H1 (cell line): Measurements from ENCODE around the gene P3H3. TPM values are rescaled to one million over a fixed set of nuclear protein-coding genes. Genes with fewer than 3 reads are reported as not detected.

Source experiments
- CTCF ChIA-PET: fragments of 300-600 bp; sonication (Branson Sonifier 250); formaldehyde crosslinking; loops from one replicate; lab custom pipeline; 2021; ENCODE audit not compliant: partially characterized antibody; lab: Charles Lee
- POLR2A ChIA-PET: fragments of 300-600 bp; sonication (Branson Sonifier 250); formaldehyde crosslinking; loops from one replicate; lab custom pipeline; 2021; ENCODE audit warnings: inconsistent platforms; ENCODE audit not compliant: partially characterized antibody; lab: Charles Lee
- DNase-seq, 2 experiments: peaks; one replicate each; pipeline versions ENCODE4 v3.0.0 to v3.0.0-alpha.2; 2010 to 2022; ENCODE audit warnings: low spot score in 2 of 2, low read depth in 1 of 2, mixed read lengths in 1 of 2
- FAIRE-seq: peaks from 2 replicates; lab custom pipeline; 2011; peaks lifted over from hg19 to GRCh38; lab: Jason Lieb, UNC
- H2AFZ ChIP-seq: 2 replicates; pipeline ENCODE4 v1.8.1; 2012; ENCODE audit warnings: low read length, inconsistent platforms
- H2AK5ac ChIP-seq: 2 replicates; pipeline ENCODE4 v1.6.1; 2013; ENCODE audit warnings: low read depth, low read length
- H2BK120ac ChIP-seq: replicated peaks from 2 replicates; pipeline ENCODE3; 2013; ENCODE audit warnings: low read depth, low read length, inconsistent platforms
- H2BK12ac ChIP-seq: 2 replicates; pipeline ENCODE4 v1.6.1; 2013; ENCODE audit warnings: low read depth, low read length
- H2BK15ac ChIP-seq: 2 replicates; pipeline ENCODE4 v1.6.1; 2013; ENCODE audit warnings: low read length
- H2BK20ac ChIP-seq: 2 replicates; pipeline ENCODE4 v1.6.1; 2013; ENCODE audit warnings: low read length
- H2BK5ac ChIP-seq: 2 replicates; pipeline ENCODE4 v1.6.1; 2013; ENCODE audit warnings: low read depth, low read length
- H3K14ac ChIP-seq: 2 replicates; pipeline ENCODE4 v1.6.1; 2013; ENCODE audit warnings: inconsistent platforms; ENCODE audit not compliant: insufficient read length
- H3K18ac ChIP-seq: 2 replicates; pipeline ENCODE4 v1.6.1; 2013; ENCODE audit warnings: low read length; ENCODE audit errors: extremely low read depth
- H3K23ac ChIP-seq: 2 replicates; pipeline ENCODE4 v1.6.1; 2013; ENCODE audit warnings: inconsistent platforms; ENCODE audit not compliant: insufficient read length
- H3K23me2 ChIP-seq: 2 replicates; pipeline ENCODE4 v1.6.1; 2013; ENCODE audit warnings: low read depth, low read length
- H3K27ac ChIP-seq: 2 replicates; pipeline ENCODE4 v1.6.1; 2011; ENCODE audit warnings: low read depth, low read length, inconsistent platforms
- H3K27me3 ChIP-seq, 4 experiments: replicated peaks in 1 of 4; 1 replicate in 1 of 4; 2 replicates in 3 of 4; pipeline versions ENCODE4 v1.6.1 to v1.8.1; 2011 to 2013; ENCODE audit warnings: low read length in 3 of 4, mild to moderate bottlenecking in 3 of 4, inconsistent platforms in 2 of 4, mixed read lengths in 2 of 4, moderate library complexity in 1 of 4; ENCODE audit not compliant: control insufficient read depth in 3 of 4, insufficient read depth in 3 of 4; ENCODE audit errors: extremely low read depth in 1 of 4
- H3K36me3 ChIP-seq, 4 experiments: 2 replicates each; pipeline versions ENCODE4 v1.6.1 to v1.8.1; 2011 to 2013; ENCODE audit warnings: mild to moderate bottlenecking in 4 of 4, low read length in 3 of 4, moderate library complexity in 2 of 4, control low read depth in 1 of 4, inconsistent platforms in 1 of 4; ENCODE audit not compliant: insufficient read depth in 4 of 4, control insufficient read depth in 2 of 4
- H3K4ac ChIP-seq: replicated peaks from 2 replicates; pipeline ENCODE3; 2013; ENCODE audit warnings: low read length, low read depth, mixed read lengths, inconsistent platforms; ENCODE audit not compliant: insufficient read length
- H3K4me1 ChIP-seq, 4 experiments: replicated peaks in 1 of 4; 1 replicate in 1 of 4; 2 replicates in 3 of 4; pipeline versions ENCODE4 v1.6.1 to v1.8.1; 2011 to 2013; ENCODE audit warnings: low read length in 3 of 4, inconsistent platforms in 2 of 4, mixed read lengths in 1 of 4; ENCODE audit not compliant: insufficient read depth in 4 of 4, control insufficient read depth in 3 of 4
- H3K4me2 ChIP-seq, 2 experiments: 2 replicates each; pipeline versions ENCODE4 v1.6.1 to v1.8.1; 2011 to 2013; ENCODE audit warnings: low read depth in 2 of 2, low read length in 2 of 2, control low read depth in 1 of 2, inconsistent platforms in 1 of 2, mild to moderate bottlenecking in 1 of 2; ENCODE audit not compliant: insufficient read depth in 1 of 2
- H3K4me3 ChIP-seq, 4 experiments: fragments of 200-600, 300-600 bp in 1 of 4; sonication (generic), shearing (Covaris generic), sonication (Bioruptor Twin) in 1 of 4; 2 replicates each; pipeline versions ENCODE4 v1.5.1 to v1.8.1; 2011 to 2016; ENCODE audit warnings: low read length in 4 of 4, low read depth in 3 of 4, control low read depth in 2 of 4, inconsistent platforms in 2 of 4, mild to moderate bottlenecking in 2 of 4, mixed read lengths in 1 of 4, moderate library complexity in 1 of 4; ENCODE audit not compliant: insufficient read depth in 2 of 4; ENCODE audit errors: extremely low read depth in 1 of 4
- H3K56ac ChIP-seq: replicated peaks from 2 replicates; pipeline ENCODE3; 2013; ENCODE audit warnings: low read depth, mild to moderate bottlenecking, mixed read lengths, low read length, inconsistent platforms; ENCODE audit not compliant: insufficient read length
- H3K79me1 ChIP-seq: 2 replicates; pipeline ENCODE4 v1.6.1; 2013; ENCODE audit warnings: low read depth, low read length, control low read depth
- H3K79me2 ChIP-seq, 2 experiments: 2 replicates each; pipeline versions ENCODE4 v1.6.1 to v1.8.1; 2012 to 2013; ENCODE audit warnings: low read length in 2 of 2, mild to moderate bottlenecking in 2 of 2, inconsistent platforms in 1 of 2; ENCODE audit not compliant: insufficient read depth in 2 of 2, control insufficient read depth in 1 of 2
- H3K9ac ChIP-seq, 4 experiments: replicated peaks in 1 of 4; 1 replicate in 1 of 4; 2 replicates in 3 of 4; pipeline versions ENCODE4 v1.6.1 to v1.8.1; 2011 to 2013; ENCODE audit warnings: low read depth in 3 of 4, low read length in 3 of 4, control low read depth in 2 of 4, mild to moderate bottlenecking in 2 of 4, moderate library complexity in 2 of 4, inconsistent platforms in 1 of 4; ENCODE audit errors: extremely low read depth in 1 of 4
- H3K9me3 ChIP-seq, 2 experiments: 2 replicates each; pipeline versions ENCODE4 v1.6.1 to v1.8.1; 2012 to 2013; ENCODE audit warnings: mild to moderate bottlenecking in 2 of 2, moderate library complexity in 2 of 2, control low read depth in 1 of 2, inconsistent platforms in 1 of 2, low read depth in 1 of 2, low read length in 1 of 2, mixed read lengths in 1 of 2; ENCODE audit not compliant: insufficient read depth in 2 of 2
- H4K20me1 ChIP-seq, 2 experiments: replicated peaks in 1 of 2; 2 replicates each; pipeline versions ENCODE3 to v1.8.1; 2011 to 2013; ENCODE audit warnings: inconsistent platforms in 2 of 2, low read length in 2 of 2, mild to moderate bottlenecking in 1 of 2; ENCODE audit not compliant: insufficient read depth in 2 of 2, control insufficient read depth in 1 of 2
- H4K5ac ChIP-seq: 2 replicates; pipeline ENCODE4 v1.6.1; 2013; ENCODE audit warnings: low read length, low read depth, mixed read lengths, inconsistent platforms; ENCODE audit not compliant: insufficient read length
- H4K8ac ChIP-seq: 2 replicates; pipeline ENCODE4 v1.8.0; 2013; ENCODE audit warnings: mild to moderate bottlenecking, moderate library complexity, low read length, inconsistent platforms; ENCODE audit not compliant: insufficient read depth; ENCODE audit errors: extremely low read depth
- H4K91ac ChIP-seq: replicated peaks from 2 replicates; pipeline ENCODE3; 2013; ENCODE audit warnings: low read length, mixed read lengths, inconsistent platforms; ENCODE audit not compliant: insufficient read length
- RAD21 ChIP-seq, 2 experiments: IDR thresholded peaks in 1 of 2; conservative IDR thresholded peaks in 1 of 2; 2 replicates each; pipeline ENCODE4 v1.6.1; 2011; ENCODE audit warnings: low read depth in 2 of 2, low read length in 2 of 2, improper control_type of control experiment in 1 of 2, inconsistent platforms in 1 of 2, mild to moderate bottlenecking in 1 of 2, moderate library complexity in 1 of 2
- TBP ChIP-seq: IDR thresholded peaks from 2 replicates; pipeline ENCODE4 v1.6.1; 2011; ENCODE audit warnings: low read depth, low read length, improper control_type of control experiment
- WGBS, 2 experiments: shearing (Covaris generic) in 1 of 2; methylation state at CpG; one replicate each; pipeline versions ENCODE4 v1.1.6 to v1.1.7; 2013 to 2015; ENCODE audit warnings: low lambda C conversion rate in 2 of 2, mixed read lengths in 2 of 2, inconsistent platforms in 1 of 2, low coverage in 1 of 2, missing lambda C conversion rate in 1 of 2; ENCODE audit not compliant: insufficient replicate concordance in 2 of 2, insufficient coverage in 1 of 2, insufficient read length in 1 of 2; ENCODE audit errors: extremely low coverage in 1 of 2, missing lambda C conversion rate in 1 of 2; 5-methylcytosine and 5-hydroxymethylcytosine counted together
- polyA plus RNA-seq, 7 experiments: library from polyadenylated mRNA; depleted of rRNA in 3 of 7; stranded (reverse) in 5 of 7; unstranded in 2 of 7; fragments of >200 nt in 5 of 7; fragments of 200-250 nt in 2 of 7; gene quantifications; 1 replicate in 5 of 7; 2 replicates in 1 of 7; 4 replicates in 1 of 7; pipeline versions ENCODE4 v1.2.1 to v1.2.3, GENCODE V29; 2011 to 2013; ENCODE audit warnings: missing spikeins in 2 of 7, mixed read lengths in 2 of 7
- total RNA-seq: library from RNA; stranded (reverse); fragmentation: NEBNext Ultra II Directional; extraction: Animal tissue kit (Norgen Biotek cat#: 25700); gene quantifications from 2 replicates; pipeline ENCODE4 v1.2.1, GENCODE V29; 2021

Gene P3H3
- total and polyA plus RNA-seq, 2 of the 8 experiments (the other 6 are each of a cell fraction or from before 2014, with no cell fraction given): 22.9 to 43.5 TPM

- H3K56ac ChIP-seq: no peak overlapping the region
- peaks cover 4 to 37% (median 25%) of the 10 kb centered on the region in 4 experiments for H3K4me1 ChIP-seq
- no peak overlapping the region for H3K27ac ChIP-seq
- peak overlapping the region; percentile 69 for H4K91ac ChIP-seq
- H2BK120ac ChIP-seq: no peak overlapping the region
- peaks cover 0 to 9% of the 10 kb centered on the region in 2 experiments; a peak in 1 of 4 replicates for H3K79me2 ChIP-seq
- peaks cover 4% of the 10 kb centered on the region for H3K79me1 ChIP-seq
- no peak for TF ChIP-seq TBP
- TF ChIP-seq RAD21 (IDR thresholded peaks at IDR 0.05 in 1 of 2, conservative IDR thresholded peaks at IDR 0.05 in 1 of 2; ENCODE audit: low read depth in 2 of 2, low read length in 2 of 2): 0 out of 4 replicates have a peak, but pooled peaks of 1 of the 2 experiments have one; percentile 15
- TF ChIP-seq, all 59 proteins: peak for 1
- Histone ChIP-seq H2BK5ac (peak overlapping the region; percentile 60; the same call in 1 of the 2 replicates), H4K20me1 (peaks cover 0 to 7% of the 10 kb centered on the region in 2 experiments), H2AK5ac (peak overlapping the region; percentile 1; the same call in 1 of the 2 replicates), H4K5ac (peak overlapping the region; percentile 4), H3K4me3 (peak overlapping the region in 2 of 4 experiments; percentile 40 to 55; a peak in 4 of 8 replicates), H3K18ac (peak overlapping the region; percentile 76; the same call in 1 of the 2 replicates), H4K8ac (peak overlapping the region; percentile 63; the same call in 1 of the 2 replicates), H3K4ac (peak overlapping the region; percentile 61), H3K23ac (no peak overlapping the region), H2BK20ac (no peak overlapping the region; the same call in 1 of the 2 replicates), H3K9me3 (no peaks in the 10 kb centered on the region), H3K23me2 (peaks cover 22% of the 10 kb centered on the region), H2BK15ac (no peak overlapping the region), H3K14ac (no peak overlapping the region), H3K36me3 (peaks cover 4 to 14% (median 13%) of the 10 kb centered on the region in 4 experiments; a peak in 5 of 8 replicates), H2BK12ac (0 out of 2 replicates have a peak overlapping the region, but pooled peaks have one; percentile 2), H2AFZ (no peak overlapping the region), H3K27me3 (peaks cover 0 to 11% (median 8%) of the 10 kb centered on the region in 4 experiments; a peak in 5 of 7 replicates), H3K9ac (no peak overlapping the region), H3K4me2 (peak overlapping the region; percentile 66 to 77)
- POLR2A ChIA-PET: interaction anchor here (0.8 to 27.1 kb wide), 12 partner anchors 8 to 212 kb away, joined by 3 to 388 read pairs (median 6); partner anchors contain the start of genes CDCA3, GNB3, MLF2 and PTMS
- FAIRE-seq: no peak
- 83% methylated on average over 22 of the region's 22 CpGs; no CpG with 5 or more reads in 1 of the 2 experiments for WGBS, 2 experiments
- CTCF ChIA-PET: interaction anchor here (0.5 to 23.7 kb wide), 20 partner anchors 8 to 464 kb away, joined by 3 to 532 read pairs (median 4); partner anchors contain the start of genes CD4, CDCA3, COPS7A and GNB3
- DNase-seq: no peak
These were observed 1.3 kb upstream of the P3H3 start for GRCh38 chr12:6826734-6827436.
